Measurements from ENCODE around the gene DCBLD1. TPM values are rescaled to one million over a fixed set of nuclear protein-coding genes. Genes with fewer than 3 reads are reported as not detected.

Gene DCBLD1
- total and polyA plus RNA-seq, 2 donors (not counting 3 experiments of a cell fraction or from before 2014, with no cell fraction given): 30.2 to 44.3 TPM

DNA sequence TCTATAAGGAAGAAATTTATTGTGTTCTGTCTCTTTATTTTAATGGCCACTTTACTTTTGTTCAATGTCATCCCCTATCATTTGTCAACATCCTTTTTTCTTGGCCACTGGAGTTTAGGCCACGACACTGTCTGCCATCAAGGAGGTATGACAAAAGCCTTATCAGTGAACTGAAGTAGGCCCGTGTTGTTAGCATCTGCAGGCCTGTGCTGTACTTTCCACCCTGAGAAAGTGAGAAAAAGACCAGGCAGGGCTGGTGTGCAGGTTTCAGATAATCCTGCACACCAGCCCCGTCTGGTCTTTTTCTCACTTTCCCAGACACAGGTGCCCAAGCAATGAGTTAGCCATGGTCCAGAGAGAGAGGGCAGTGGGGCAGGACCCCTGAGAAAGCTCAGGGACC, 62.2 kb downstream of the DCBLD1 start:
- Histone ChIP-seq H3K4me1 (ENCODE audit: control insufficient read depth, extremely low read depth, insufficient read depth, low read length) (peaks cover 21% of the 10 kb centered on the region), H3K79me2 (ENCODE audit: control insufficient read depth, insufficient read depth, low read length) (peaks cover 2% of the 10 kb centered on the region), H4K20me1 (replicated peaks; ENCODE audit: control insufficient read depth, extremely low read depth, insufficient read depth, low read length) (no peaks in the 10 kb centered on the region), H2AFZ (ENCODE audit: low read depth, low read length) (no peak overlapping the region), H3K9me3 (replicated peaks; ENCODE audit: control insufficient read depth, insufficient read depth, low read length) (no peaks in the 10 kb centered on the region), H3K9ac (replicated peaks; ENCODE audit: extremely low read depth, insufficient read depth, low read length) (no peak overlapping the region), H3K4me2 (ENCODE audit: insufficient read depth, low read length) (no peak overlapping the region), H3K9me1 (replicated peaks; ENCODE audit: control insufficient read depth, extremely low read depth, insufficient read depth, low read length) (no peaks in the 10 kb centered on the region), H3K27me3 (ENCODE audit: control insufficient read depth in 2 of 2, insufficient read depth in 2 of 2, low read length in 2 of 2) (no peaks in the 10 kb centered on the region), H3K4me3 (replicated peaks in 1 of 3; ENCODE audit: insufficient read depth in 1 of 3, low read depth in 1 of 3, low read length in 3 of 3) (no peak overlapping the region), H3K27ac (ENCODE audit: insufficient read depth, low read depth, low read length) (no peak overlapping the region), H3K36me3 (ENCODE audit: control insufficient read depth in 2 of 2, extremely low read depth in 1 of 2, insufficient read depth in 2 of 2, low read length in 2 of 2) (peaks cover 15 to 33% of the 10 kb centered on the region in 2 experiments)
- ChIA-PET CTCF (interaction anchor here (1.0 to 1.6 kb wide), 3 partner anchors 9 to 95 kb away, joined by 4 to 5 read pairs (median 5); no protein-coding TSS in a partner anchor), POLR2A (no interaction called here)
- dilution Hi-C loops (cut with MboI; ENCODE audit: extremely low pct_ligation_motif_present, low sequenced_read_pairs): no loop called here
- no peak for FAIRE-seq
- no peak for TF ChIP-seq POLR2AphosphoS5 (IDR thresholded peaks at IDR 0.05; ENCODE audit: insufficient read depth, low read depth, low read length)
- no peak for TF ChIP-seq JUN (IDR thresholded peaks at IDR 0.05; ENCODE audit: borderline replicate concordance, insufficient read depth, insufficient read length, low read depth)
- BruUV-seq (replicated peaks): no TSS peak
- no peak for DNase-seq (ENCODE audit: low read depth, low spot score)
- intact Hi-C loops (cut with micrococcal nuclease): no loop called here

GRCh38 chr6:117545161-117545595, 62.7 kb downstream of the DCBLD1 start:
- no peak overlapping the region for H3K4me3 ChIP-seq (replicated peaks in 1 of 3; ENCODE audit: insufficient read depth in 1 of 3, low read depth in 1 of 3, low read length in 3 of 3)
- dilution Hi-C loops (cut with MboI; ENCODE audit: extremely low pct_ligation_motif_present, low sequenced_read_pairs) (no loop called here), intact Hi-C loops (cut with micrococcal nuclease) (no loop called here)
- peaks cover 26% of the 10 kb centered on the region for H3K4me1 ChIP-seq (ENCODE audit: control insufficient read depth, extremely low read depth, insufficient read depth, low read length)
- H3K9ac ChIP-seq (replicated peaks; ENCODE audit: extremely low read depth, insufficient read depth, low read length): no peak overlapping the region
- no peak overlapping the region for H2AFZ ChIP-seq (ENCODE audit: low read depth, low read length)
- ChIA-PET POLR2A (no interaction called here), CTCF (interaction anchor here (1.0 to 1.6 kb wide), 3 partner anchors 9 to 95 kb away, joined by 4 to 5 read pairs (median 5); no protein-coding TSS in a partner anchor)
- no TSS peak for BruUV-seq (replicated peaks)
- H3K79me2 ChIP-seq (ENCODE audit: control insufficient read depth, insufficient read depth, low read length): peaks cover 5% of the 10 kb centered on the region
- no peak overlapping the region for H3K4me2 ChIP-seq (ENCODE audit: insufficient read depth, low read length)
- no peaks in the 10 kb centered on the region for H3K27me3 ChIP-seq (ENCODE audit: control insufficient read depth in 2 of 2, insufficient read depth in 2 of 2, low read length in 2 of 2)
- no peaks in the 10 kb centered on the region for H3K9me1 ChIP-seq (replicated peaks; ENCODE audit: control insufficient read depth, extremely low read depth, insufficient read depth, low read length)
- H3K9me3 ChIP-seq (replicated peaks; ENCODE audit: control insufficient read depth, insufficient read depth, low read length): no peaks in the 10 kb centered on the region
- DNase-seq (ENCODE audit: low read depth, low spot score) (no peak), FAIRE-seq (no peak)
- no peak for TF ChIP-seq CTCF (IDR thresholded peaks at IDR 0.05; ENCODE audit: extremely low read depth in 1 of 2, insufficient read depth in 1 of 2, low read depth in 1 of 2, low read length in 2 of 2)
- TF ChIP-seq GATA2 (IDR thresholded peaks at IDR 0.05; ENCODE audit: insufficient read depth, insufficient read length, low read depth, low read length): no peak
- no peak for TF ChIP-seq FOS (IDR thresholded peaks at IDR 0.05; ENCODE audit: borderline replicate concordance, insufficient read depth, low read length)
- peaks cover 15 to 33% of the 10 kb centered on the region in 2 experiments for H3K36me3 ChIP-seq (ENCODE audit: control insufficient read depth in 2 of 2, extremely low read depth in 1 of 2, insufficient read depth in 2 of 2, low read length in 2 of 2)
- H3K27ac ChIP-seq (ENCODE audit: insufficient read depth, low read depth, low read length): no peak overlapping the region
- no peaks in the 10 kb centered on the region for H4K20me1 ChIP-seq (replicated peaks; ENCODE audit: control insufficient read depth, extremely low read depth, insufficient read depth, low read length)

Measured in endothelial cell of umbilical vein (primary cell).